GM21717 (cell line): ENCODE data around the gene TNFRSF8.
A peak's percentile ranks its signal among the peaks of the same experiment; 100 is the strongest.

Source experiments
- ATAC-seq: cut with Tn5 transposase; IDR thresholded peaks from one replicate; pipeline ENCODE4 v1.9.1; 2021; ENCODE audit warnings: mild to moderate bottlenecking, moderate library complexity; ENCODE audit not compliant: unreplicated experiment

The TNFRSF8 gene

DNA sequence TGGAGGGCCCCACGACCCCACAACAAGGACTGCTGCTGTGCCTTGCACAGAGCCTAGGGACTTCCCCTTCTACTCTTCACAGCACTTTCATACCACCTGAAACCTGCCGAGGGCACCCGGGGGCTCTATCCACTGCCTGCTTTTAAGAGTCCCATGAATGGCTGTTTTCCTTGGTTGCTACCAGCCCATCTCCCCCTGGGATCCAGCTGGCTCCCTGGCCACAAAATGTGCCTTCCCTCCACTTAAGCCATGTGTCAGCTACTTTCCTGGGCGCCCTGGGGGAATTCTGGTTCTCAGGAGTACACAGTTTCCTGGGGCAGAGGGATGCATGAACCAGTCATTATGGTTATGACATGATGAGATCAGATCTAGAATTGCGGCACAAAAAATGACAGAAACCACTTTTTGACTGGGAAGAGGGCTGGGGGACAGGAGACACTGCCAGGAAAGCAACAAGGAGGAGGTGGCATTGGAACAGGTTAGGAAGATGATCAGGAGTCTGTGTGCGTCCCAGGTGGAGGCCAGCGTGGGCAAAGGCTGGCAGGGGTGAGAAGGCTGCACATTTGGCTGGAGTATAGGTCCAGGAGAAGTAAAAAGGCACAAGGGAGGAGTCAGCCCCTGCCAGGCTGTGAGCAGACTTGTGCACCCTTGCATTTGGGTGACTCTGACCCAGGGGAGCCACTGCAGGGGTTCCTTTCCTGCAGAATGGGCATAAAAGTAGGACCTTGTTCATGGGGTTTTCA is 3.2 kb upstream of the TNFRSF8 start:
- ATAC-seq, result no peak

DNA sequence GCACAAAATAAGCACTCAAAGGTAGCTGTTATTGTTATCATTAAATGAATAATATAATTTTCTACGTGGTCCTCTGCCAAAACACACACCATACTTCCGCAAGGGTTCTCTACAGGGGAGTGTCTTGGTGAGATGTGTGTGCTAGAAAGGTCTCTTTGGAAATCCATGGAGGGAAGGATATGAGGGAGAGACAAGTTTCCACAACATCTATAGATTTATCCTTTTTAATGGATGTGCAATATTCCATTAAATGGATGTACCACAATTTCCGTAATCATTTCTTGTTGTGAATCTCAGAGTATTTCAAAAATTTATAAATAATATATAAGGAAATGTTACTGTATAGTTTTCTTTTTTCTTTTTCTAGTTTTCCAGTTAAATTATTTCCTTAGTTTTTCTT is 2.6 kb upstream of the TNFRSF8 start:
- ATAC-seq, result no peak

DNA sequence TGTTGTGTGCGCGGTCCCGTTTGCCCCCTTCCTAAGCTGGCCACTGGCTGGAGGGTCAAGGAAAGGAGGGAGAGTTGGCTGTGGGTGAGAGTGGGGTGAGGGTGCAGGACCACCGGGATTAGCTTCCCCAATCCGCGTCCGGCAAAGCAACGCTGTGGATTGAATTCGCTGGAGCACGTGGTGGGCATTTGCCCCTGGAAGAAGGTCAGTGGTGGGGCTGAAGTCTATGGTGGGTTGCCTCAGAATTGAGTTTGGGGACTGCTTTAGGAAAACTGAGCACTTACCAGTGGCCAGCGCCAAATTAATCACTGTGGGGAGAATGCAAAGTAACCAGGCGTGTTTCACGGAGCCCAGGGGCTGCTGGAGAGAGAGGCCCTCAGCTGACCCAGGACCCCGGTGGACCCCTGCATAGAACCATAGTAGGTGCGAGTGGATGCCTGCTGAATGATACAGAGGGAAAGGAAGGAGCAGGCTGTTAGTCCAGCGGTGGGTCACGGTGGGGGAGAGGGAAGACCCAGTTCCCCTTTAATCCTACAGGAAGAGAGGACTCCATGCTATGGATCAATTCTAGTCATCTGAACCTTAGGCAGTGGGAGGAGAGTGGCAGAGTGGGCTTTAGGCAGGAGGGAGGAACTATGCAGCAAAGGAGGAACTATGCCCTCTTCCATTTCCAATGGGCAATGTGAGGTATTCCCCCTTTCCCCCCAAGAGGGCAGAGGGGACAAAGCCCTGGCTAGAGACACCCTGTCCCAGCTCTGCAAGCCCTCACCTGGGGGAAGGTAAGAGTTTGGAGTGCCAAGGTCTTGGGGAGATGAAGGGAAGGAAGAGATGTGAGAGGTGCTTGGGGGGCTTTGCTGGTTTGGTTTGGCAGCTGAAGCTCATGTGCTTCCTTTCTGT is 1.2 kb downstream of the TNFRSF8 start:
- ATAC-seq, result no peak

DNA sequence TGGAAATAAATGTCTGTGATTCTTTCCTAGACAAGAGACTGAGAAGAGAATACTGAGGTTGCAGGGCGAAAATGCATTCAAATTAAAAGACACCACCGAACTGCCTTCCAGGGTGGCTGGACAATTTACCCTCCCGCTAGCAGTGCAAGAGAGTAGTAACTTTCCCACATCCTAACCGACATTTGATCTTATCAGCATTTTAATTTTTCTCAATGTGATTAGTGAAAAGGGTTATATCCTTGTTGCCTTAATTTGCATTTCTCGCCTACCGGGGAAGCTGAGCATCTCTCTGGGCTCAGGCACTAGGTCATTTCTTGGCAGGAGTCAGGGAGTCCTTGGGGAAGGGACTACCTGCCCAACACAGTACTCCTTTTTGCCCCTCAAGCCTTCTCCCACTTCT is 2.8 kb downstream of the TNFRSF8 start:
- ATAC-seq, result no peak

DNA sequence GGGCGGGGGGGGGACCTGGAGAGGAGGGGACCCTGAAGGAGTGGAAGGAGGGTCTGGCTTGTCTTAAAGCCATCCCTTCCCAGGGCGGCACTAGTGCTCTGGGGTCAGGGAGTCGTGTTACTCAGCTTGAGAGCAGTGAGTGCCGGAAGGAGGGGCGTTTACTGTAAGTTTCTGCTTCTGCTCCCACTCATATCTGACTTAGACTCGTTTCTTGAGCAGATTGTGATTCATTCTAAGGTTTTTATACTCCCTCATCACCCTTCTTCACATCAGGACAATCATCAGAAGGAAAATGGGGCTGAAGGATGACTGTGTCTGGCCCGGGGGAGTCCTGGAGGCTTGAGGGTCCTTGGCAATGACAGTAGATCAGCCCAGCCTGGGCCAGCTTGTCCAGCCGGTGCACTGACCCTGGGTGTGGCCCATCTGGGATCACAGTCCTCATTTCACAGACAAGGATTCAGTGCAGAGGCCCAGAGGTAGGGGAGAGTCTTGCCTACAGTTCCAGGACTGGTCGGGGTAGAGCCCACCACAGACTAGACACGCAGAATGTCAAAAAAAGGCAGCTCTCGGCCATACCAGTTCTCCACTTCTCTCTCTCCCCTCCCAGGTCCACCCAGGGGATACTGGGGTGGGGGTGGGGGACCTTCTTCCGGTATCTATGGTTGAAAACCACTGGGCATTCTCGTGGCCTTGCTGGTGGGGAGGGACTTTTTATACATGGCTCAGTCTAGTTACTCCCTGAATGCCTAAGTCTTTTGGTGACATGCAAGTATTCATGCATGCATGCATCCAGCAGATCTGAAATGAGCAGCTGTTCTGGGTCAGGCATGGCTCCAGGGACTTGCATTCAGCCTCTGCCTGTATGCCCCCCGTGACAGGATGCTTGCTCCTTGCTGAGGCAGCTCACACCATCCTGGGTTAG is 5.1 kb downstream of the TNFRSF8 start:
- ATAC-seq, result no peak

DNA sequence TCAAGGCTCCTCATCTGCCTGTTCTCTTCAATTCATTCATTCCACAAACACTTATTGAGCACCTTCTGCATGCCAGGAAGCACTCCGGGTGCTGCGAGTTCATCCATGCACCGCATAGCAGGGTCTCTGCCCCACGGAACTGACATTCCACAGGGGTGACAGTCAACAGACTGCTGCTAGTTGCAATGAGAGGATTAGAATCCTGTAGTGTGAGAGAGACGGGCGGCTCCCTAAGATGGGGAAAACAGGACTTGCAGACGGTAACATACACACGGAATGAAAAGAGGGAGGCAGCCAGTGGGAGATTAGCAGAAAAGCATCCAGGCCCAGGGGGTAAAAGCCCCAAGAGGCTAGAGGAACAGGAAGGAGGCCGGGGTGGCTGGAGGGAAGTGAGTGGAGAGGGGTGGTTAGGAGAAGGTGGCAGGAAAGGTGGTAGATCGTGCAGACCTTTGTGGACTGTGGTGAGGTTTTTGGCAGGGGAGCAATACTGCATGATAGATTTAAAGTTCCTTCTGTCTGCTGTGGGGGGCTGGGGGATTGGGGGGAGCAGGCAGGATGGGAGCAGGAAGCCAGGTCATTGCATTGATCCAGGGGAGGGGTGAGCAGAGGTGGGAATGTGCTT is 6.6 kb downstream of the TNFRSF8 start:
- no peak for ATAC-seq

DNA sequence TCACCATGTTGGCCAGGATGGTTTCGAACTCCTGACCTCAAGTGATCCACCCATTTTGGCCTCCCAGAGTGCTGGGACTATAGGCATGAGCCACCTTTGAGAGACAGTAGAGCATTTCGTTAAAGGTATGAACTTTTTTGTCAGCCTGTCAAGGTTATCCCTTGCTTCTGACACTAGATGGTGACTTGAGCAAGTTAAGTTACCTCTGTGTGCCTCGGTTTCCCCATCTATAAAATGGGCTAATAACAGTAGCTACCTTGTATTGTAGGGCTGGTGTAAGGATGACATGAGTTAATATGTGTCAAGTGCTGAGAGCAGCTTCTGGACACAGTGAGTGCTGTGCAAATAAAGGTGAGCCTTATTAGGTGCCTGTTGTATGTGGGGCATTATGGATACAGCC is 8.8 kb downstream of the TNFRSF8 start:
- no peak for ATAC-seq

DNA sequence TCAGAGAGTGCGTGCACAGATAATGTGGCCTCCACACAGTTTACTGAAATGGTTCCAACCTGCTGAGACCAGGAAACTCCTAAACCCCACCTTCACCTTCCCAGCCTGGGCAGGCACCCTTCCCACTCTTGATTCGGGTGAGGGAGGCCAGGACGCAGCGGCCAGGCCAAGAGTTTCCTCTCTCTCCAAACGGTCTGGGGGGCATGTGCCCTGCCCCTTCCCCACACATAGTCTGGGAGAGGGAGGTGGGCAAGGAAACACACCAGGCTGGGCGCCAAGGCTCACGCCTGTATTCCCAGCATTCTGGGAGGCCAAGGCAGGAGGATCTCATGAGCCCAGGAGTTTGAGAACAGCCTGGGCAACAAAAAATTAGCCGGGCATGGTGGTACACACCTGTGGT is 9.6 kb downstream of the TNFRSF8 start:
- ATAC-seq, result no peak

DNA sequence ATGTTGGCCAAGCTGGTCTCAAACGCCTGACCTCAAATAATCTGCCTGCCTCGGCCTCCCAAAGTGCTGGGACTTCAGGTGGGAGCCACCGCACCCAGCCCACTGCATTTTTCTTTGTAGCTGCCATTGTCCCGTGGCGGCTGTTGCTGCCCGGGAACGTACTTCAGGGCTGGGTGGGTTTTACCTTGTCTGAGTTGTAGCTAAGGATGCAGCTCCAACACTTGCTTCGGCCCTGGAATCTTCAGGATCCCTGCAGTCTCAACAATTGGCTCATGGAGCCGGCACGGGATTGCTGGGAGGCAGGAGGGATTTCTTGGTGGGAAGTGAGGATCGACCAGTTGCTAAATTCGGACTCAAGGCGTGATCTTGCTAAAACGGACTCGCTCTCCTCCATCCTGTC is 10.7 kb downstream of the TNFRSF8 start:
- no peak for ATAC-seq

DNA sequence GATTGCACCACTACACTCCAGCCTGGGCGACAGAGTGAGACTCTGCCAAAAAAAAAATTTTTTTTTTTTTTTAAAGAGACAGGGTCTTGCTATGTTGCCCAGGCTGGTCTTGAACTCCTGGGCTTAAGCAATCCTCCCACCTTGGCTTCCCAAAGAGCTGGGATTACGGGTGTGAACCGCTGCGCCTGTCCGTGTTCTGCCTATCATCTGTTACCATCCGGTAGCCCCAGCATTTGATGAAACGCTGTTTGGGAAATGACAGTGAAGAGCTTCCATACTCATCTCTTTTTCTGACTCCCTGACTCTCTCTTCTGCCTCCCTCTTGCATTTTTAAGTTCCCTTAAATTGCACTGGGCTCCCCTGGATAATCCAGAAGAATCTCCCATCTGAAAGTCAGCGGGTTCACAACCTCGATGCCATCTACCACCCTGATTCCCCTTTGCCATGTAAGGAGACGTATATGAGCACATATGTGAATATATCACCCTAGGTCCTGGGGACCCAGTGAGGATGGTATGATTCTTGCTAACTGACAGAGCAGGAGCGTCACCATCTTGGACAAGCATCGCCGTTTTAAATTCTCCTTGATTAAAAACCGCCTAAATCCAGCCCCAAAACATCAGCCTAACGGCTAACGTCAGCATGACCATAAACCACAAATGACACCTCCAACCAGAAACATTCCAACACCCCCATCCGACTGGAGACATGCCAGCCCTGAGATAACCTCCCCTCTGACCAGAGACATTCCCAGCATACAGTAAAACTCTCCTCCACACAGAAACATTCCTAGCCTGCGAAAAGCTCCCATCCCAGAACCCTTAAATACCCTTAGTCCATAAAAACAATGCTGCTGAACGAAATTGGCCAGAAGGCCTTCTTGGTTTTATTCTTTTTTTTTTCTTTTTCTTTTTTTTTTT is 12.4 kb downstream of the TNFRSF8 start:
- ATAC-seq, result no peak

DNA sequence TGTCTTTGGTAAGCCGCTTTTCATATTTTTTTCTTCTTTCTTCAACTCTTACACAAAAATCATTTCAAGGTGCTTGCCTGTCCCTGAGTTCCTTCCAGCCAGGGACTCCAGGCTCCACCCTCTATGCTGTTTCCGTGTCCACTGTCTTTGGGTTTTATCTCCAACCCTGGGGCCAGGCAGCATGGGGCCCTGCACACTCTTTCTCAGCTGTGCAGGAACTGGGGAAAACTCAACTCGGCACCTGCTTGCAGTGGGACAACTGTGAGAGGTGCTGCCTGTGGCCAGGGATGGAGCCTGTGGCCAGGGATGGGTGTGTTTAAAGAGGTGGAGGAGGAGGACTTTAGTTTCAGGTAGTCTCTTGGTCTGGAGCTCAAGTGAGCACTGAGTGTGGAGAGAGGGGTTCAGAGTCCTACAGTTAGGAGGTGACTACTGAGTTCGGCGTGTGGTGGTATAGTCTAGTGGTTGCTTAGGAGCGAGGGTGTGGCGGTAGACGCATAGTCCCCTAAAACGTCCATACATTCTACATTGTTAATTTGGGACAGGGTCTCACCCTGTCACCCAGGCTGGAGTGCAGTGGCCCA is 13.4 kb downstream of the TNFRSF8 start:
- ATAC-seq, result no peak

DNA sequence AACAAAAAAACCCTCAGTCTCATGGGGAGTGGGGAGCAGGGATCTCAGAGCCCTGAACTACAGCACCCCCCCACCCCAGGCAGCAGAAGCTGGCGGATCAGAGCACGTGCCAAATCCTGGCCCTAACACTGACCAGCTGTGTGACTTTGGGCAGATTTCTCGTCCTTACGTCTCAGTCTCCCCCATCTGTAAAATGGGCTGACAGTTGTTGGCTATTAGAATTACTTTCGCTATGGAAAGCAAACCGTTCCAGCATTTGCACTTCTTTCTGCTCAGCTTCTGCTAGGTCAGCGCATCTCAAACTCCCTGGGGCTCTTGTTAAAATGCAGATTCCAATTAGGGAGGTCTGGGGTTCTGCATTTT is 15.5 kb downstream of the TNFRSF8 start:
- peak; percentile 20 for ATAC-seq

DNA sequence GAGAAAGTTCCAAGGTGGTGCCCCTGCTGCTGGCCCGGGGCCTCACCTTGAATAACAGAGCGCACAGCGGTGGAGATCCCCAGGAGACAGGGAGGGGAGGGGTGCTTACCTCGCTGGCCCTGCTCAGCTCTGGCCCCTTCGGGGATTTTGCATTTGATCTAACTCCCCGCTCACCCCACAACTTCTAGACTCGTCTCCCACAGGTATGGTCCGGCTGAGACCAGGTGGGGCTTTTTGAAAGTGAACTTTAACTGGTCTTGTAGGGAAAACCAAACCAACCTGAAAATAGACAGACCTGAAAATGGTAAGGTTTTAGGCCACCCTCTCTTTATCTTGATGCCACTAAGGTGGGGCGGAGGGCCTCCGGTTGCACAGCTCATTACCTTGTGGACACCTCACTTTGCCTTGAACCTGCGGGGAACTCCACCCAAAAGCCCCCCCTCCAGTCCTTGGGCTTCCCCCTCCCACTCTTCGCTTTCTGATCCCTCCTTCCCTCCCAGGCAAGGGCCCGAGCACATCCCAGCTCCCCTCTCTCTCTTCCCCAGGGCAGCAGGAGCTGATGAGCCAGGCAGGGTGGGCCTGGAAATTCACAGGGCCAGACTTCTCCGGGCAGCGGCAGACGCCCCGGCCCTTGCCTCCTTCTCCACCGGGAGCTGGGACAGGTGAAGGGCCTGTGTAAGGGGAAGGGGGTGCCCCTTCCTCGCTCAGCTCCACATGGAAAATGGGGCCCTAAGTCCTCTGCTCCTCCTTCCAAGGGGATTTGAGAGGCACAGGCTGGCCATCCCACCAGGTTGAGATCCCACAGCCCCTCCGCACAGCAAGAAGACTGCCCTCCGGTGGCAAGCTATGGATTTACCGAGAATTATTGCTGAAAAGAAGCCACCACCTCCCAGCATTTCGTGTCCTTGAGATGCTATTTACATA is 16.1 kb downstream of the TNFRSF8 start:
- ATAC-seq, result peak; percentile 59

DNA sequence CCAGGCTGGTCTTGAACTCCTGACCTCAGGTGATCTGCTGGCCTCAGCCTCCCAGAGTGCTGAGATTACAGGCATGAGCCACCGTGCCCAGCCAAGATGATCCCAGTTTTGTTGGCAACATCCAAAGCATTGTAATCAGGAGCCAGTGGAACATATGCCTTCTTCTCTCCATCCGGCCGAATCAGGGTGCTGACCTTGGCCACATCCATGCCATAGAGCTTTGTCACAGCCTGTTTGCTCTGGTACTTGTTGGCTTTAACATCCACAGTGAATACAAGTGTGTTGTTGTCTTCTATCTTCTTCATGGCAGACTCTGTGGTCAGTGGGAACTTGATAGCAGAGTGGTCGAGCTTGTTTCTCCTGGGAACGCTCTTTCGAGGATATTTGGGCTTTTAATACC is 17.1 kb downstream of the TNFRSF8 start:
- no peak for ATAC-seq

DNA sequence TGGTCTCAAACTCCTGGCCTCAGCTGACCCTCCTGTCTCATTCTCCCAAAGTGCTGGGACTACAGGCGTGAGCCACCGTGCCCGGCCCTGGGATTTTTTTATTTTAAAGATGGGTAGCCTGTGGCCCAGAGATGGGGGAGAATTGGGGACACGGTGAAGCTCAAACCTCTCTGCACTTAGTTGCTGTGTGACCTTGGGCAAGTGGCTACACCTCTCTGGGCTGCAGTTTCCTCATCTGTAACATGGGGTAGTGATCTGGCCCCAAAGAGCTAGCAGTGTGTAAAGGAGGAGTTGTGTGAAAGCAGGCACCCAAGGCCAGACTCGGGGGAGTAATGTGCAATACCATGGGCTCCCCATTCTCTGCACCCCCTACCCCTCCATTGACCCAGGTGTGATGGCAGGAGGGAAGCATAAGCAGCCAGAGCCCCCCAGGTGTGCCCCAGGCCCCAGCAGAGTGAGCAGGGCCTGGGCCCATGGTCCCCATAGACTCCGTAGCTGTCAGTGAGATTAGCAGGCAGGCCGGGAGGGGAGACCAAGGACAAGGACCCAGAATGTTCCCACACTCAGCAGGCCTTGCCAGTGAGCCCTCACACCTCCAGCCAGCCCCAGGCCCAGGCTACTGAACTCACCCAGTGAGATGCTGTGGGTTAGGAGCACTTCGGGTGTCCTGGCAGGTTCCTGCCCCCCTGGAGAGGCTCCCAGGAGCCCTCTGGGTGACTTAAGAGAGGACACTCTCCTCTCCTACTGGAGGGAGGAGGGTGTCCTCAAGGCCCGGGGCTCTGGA is 17.9 kb downstream of the TNFRSF8 start:
- no peak for ATAC-seq

DNA sequence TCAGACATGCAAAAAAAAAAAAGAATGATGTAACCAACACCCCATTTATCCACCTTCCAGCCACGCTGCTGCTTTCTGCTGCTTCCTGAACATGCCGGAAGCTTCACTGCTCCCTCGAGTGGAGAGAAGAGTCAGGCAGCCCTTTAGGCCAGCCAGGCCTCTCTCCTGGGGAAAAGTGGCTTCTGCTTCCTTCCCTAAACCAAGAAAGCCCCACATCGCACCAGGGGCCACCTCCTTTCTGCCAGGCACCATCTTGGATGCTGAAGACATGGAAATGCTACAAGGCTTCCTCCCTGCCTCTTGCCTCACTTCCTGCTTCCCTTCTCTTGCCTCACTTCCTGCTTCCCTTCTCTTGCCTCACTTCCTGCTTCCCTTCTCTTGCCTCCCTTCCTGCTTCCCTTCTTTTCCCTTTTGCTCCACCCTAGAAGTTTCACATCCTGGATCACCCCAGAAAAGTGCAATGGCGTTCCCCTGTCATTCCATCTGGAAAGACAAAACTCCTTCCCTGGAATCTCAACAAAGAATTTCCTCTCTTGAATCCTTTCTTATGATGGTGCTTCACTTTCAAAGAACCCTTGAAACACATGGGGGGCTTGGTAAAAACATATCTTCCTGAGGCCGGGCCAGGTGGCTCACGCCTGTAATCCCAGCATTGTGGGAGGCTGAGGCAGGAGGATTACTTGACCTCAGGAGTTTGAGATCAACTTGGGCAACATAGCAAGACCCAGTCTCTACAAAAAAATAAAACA is 18.7 kb downstream of the TNFRSF8 start:
- ATAC-seq, result no peak

DNA sequence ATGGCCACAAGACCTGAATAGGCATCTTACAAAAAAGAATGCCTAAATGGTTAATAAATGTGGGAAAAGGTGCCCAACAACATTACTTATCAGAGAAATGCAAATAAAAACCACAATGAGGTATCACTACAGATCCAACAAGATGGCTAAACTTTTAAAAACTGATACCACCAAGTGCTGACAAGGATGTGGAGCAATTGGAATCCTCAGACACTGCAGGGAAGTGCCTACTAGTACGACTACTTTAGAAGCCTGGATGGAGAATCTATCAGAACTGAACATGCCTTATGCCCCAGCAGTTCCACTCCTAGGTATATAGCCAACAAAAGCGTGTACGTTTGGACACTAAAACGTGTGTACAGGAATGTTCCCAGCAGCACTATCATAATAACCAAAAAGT is 19.9 kb downstream of the TNFRSF8 start:
- no peak for ATAC-seq
